SH-SY5Y (cell line): ENCODE results near the gene SLCO3A1.

Experiments
- GATA2 ChIP-seq: IDR thresholded peaks from 2 replicates; pipeline ENCODE4 v1.6.1; 2011; ENCODE audit warnings: mild to moderate bottlenecking, low read depth, low read length
- GATA3 ChIP-seq: IDR thresholded peaks from 2 replicates; pipeline ENCODE4 v1.6.1; 2011; ENCODE audit warnings: low read depth, mild to moderate bottlenecking, low read length, moderate library complexity

DNA sequence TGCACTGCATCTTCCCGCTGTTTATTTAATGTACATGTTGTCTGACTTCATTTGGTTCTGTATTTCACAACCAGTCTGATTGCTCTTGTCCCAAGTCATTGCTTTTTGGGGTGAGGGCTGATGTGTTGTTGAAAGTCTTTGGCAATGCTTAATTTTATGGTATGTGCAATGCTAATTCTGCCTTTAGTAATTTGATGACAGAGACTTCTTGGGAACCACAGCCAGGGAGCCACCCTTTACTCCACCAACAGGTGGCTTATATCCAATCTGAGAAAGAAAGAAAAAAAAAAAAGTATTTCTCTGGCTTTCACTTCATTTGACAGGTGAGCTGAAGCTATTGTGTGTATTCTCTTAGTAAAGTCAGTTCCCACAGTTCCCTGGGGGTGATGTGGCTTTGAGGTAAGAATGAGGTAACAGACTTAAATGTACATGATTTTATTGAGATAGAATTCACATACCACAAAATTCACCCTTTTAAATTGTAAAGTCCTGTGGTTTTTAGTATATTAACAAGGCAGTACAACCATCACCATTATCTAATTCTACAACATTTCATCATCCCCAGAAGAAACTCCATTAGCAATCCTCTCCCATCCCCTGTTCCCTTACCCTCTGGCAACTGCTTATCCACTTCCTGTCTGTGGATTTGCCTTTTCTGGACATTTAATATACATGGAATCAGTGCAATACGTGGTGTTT is 97.3 kb downstream of the SLCO3A1 start:
- TF ChIP-seq GATA2 (no peak), GATA3 (no peak)
